Measurements from ENCODE around the gene MACC1. TPM values are rescaled to one million over a fixed set of nuclear protein-coding genes. Genes with fewer than 3 reads are reported as not detected.

The MACC1 gene
- total and polyA plus RNA-seq, 9 of the 15 experiments (the other 6 are each of a cell fraction or from before 2014, with no cell fraction given), result 5.9 to 30.2 (median 10.4) TPM

GRCh38 chr7:20220921-20221547 lies 3.9 kb upstream of the MACC1 start (continued):
- no peak for TF ChIP-seq GABPB2 (CRISPR knock-in tag; conservative IDR thresholded peaks at IDR 0.05)
- TF ChIP-seq SOX6 (IDR thresholded peaks at IDR 0.05), result 0 out of 2 replicates have a peak, but pooled peaks have one; percentile 9
- TF ChIP-seq U2AF1 (optimal IDR thresholded peaks at IDR 0.05; ENCODE audit: low read depth, low read length), result no peak
- TF ChIP-seq HINFP (tag; conservative IDR thresholded peaks at IDR 0.05; ENCODE audit: low read depth), result 0 out of 2 replicates have a peak, but pooled peaks have one; percentile 55
- peak; percentile 29; the same call in 1 of the 2 replicates for TF ChIP-seq SMARCC2 (IDR thresholded peaks at IDR 0.05; ENCODE audit: low read depth)
- TF ChIP-seq ETV5 (CRISPR knock-in tag; IDR thresholded peaks at IDR 0.05; ENCODE audit: low read depth), result no peak
- TF ChIP-seq EP300 (IDR thresholded peaks at IDR 0.05; ENCODE audit: low read length), result peak; percentile 19; the same call in 1 of the 2 replicates
- peak; percentile 38; the same call in 1 of the 2 replicates for TF ChIP-seq LEF1 (IDR thresholded peaks at IDR 0.05)
- no peak for TF ChIP-seq ZNF140 (CRISPR knock-in tag; IDR thresholded peaks at IDR 0.05)
- 0 out of 2 replicates have a peak, but pooled peaks have one; percentile 13 for TF ChIP-seq NFRKB (IDR thresholded peaks at IDR 0.05; ENCODE audit: low read depth)
- TF ChIP-seq CBFA2T2 (conservative IDR thresholded peaks at IDR 0.05), result peak; percentile 28; the same call in 1 of the 2 replicates
- no peak for TF ChIP-seq DEAF1 (CRISPR knock-in tag; IDR thresholded peaks at IDR 0.05)
- peak; percentile 62 for TF ChIP-seq DPF2 (IDR thresholded peaks at IDR 0.05)
- TF ChIP-seq, protein P1, sequence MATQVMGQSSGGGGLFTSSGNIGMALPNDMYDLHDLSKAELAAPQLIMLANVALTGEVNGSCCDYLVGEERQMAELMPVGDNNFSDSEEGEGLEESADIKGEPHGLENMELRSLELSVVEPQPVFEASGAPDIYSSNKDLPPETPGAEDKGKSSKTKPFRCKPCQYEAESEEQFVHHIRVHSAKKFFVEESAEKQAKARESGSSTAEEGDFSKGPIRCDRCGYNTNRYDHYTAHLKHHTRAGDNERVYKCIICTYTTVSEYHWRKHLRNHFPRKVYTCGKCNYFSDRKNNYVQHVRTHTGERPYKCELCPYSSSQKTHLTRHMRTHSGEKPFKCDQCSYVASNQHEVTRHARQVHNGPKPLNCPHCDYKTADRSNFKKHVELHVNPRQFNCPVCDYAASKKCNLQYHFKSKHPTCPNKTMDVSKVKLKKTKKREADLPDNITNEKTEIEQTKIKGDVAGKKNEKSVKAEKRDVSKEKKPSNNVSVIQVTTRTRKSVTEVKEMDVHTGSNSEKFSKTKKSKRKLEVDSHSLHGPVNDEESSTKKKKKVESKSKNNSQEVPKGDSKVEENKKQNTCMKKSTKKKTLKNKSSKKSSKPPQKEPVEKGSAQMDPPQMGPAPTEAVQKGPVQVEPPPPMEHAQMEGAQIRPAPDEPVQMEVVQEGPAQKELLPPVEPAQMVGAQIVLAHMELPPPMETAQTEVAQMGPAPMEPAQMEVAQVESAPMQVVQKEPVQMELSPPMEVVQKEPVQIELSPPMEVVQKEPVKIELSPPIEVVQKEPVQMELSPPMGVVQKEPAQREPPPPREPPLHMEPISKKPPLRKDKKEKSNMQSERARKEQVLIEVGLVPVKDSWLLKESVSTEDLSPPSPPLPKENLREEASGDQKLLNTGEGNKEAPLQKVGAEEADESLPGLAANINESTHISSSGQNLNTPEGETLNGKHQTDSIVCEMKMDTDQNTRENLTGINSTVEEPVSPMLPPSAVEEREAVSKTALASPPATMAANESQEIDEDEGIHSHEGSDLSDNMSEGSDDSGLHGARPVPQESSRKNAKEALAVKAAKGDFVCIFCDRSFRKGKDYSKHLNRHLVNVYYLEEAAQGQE (IDR thresholded peaks at IDR 0.05; ENCODE audit: borderline replicate concordance), result no peak; the same call in 1 of the 2 replicates
- TF ChIP-seq, protein P1 (CRISPR knock-in tag; IDR thresholded peaks at IDR 0.05; ENCODE audit: low read depth), result no peak
